HG03575 (cell line): ENCODE data around the gene GCNA.

ENCODE experiments used
- ATAC-seq: cut with Tn5 transposase; IDR thresholded peaks from one replicate; pipeline ENCODE4 v1.9.1; 2021; ENCODE audit not compliant: unreplicated experiment, insufficient number of reproducible peaks, low FRiP score; ENCODE audit errors: extremely low read depth

The GCNA gene, protein sequence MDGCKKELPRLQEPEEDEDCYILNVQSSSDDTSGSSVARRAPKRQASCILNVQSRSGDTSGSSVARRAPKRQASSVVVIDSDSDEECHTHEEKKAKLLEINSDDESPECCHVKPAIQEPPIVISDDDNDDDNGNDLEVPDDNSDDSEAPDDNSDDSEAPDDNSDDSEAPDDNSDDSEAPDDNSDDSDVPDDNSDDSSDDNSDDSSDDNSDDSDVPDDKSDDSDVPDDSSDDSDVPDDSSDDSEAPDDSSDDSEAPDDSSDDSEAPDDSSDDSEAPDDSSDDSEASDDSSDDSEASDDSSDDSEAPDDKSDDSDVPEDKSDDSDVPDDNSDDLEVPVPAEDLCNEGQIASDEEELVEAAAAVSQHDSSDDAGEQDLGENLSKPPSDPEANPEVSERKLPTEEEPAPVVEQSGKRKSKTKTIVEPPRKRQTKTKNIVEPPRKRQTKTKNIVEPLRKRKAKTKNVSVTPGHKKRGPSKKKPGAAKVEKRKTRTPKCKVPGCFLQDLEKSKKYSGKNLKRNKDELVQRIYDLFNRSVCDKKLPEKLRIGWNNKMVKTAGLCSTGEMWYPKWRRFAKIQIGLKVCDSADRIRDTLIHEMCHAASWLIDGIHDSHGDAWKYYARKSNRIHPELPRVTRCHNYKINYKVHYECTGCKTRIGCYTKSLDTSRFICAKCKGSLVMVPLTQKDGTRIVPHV

DNA sequence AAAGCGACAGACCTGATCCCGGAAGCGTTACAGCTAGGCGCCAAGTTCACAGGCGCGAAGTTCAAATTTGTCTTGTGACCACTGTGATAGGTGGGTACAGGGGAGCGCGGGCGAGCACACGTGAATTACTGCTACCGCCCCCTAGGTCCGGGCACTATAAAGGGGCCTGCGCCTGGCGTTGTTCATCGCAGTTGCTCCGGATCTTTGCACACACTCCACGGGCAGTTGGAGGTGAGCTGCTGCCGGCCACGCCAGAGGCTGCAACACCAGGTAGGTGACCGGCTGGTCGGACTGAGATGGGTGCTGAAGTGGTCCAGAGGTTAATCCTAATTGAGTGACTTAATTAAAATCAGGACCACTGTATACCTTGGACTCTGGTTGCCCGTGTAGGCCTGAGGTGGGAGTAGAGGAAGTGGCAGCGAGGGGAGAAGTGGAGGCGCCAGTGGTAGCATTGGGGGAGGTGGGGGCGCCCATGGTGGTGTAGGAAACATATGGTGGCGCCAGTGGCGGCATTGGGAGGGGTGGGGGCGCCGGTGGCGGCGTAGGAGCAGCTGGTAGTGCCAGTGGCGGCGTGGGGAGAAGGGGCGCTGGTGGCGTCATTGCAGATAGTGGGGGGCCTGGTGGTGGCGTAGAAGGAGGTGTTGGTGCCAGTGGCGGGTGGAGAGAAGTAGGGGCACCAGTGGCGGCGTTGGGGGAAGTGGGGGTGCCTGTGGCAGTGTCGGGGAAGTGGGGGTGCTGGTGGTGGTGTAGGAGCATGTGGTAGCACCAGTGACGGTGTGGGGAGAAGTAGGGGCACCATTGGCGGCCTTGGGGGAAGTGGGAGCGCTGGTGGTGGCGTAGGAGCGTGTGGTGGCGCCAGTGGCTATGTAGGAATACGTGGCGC lies at the start of gene GCNA:
Gene GCNA, plus strand, starts transcription at position 185 of the 883 bp plus-strand sequence. CDS start 2,385 bp downstream, outside the sequence.
- ATAC-seq = no peak

DNA sequence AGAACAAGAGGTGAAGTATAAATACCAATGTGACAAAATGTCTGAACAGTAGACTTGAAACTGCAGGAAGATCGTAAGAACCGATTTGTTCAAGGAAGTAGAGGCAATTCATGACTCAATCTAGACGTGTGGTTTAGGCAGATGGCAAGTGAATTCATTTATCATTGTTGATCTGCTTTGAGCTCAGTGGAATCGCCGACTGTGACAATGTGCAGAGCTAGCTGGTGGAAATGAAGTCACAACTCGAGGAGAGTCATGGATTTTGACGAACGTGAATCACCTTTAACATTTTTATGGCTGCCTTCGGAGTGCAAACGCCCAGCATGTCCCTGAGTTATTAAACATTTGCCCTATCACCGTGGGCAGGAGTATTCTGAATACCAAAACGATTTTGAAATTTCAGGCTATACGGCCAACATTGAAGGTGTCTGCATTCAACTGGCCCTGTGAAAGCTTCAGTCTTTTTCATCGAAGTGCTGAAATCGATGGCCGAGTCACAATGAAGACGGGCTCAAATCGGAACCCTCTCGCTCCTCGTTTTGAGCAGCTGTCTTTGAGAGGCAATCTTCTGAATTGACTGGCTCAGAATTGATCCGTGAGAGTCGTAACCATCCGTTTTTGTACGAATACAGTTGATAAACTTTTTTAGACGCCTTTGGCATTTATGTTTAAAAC lies 46.0 kb upstream of the GCNA start:
- ATAC-seq = no peak

DNA sequence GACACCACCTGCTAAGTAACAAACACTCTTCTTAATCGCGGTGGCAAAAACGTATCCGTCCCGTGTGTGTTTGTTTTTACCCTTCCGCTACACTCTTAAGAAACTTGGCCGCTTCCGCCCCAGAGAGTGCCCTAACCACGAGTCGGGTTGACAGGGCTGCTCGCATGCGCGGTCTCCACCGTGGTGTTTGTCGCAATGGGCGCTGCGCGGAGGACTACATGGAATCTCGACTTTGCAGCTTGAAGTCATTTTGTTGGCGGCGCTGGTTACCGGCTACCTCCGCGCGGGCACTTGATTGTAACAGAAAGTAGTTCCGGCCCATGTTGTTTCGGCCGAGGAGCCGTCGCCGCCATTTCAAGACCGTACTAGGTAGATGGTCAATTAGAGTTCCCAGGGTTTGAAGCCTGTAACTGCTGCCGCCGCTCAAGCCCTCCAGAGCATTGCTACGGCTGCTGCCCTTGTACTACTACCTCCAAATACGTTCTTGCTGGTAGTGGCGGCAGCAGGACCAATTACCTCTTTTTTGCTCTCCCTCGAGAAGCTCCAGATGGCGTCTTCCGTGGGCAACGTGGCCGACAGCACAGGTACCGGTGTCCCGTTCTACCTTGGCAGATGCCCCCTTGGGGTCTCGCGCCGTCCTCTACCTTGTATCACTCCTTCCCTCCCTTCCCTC lies 45.3 kb upstream of the GCNA start, which contains the start of gene OGT:
Gene OGT, plus strand, starts transcription at position 352 of the 673 bp plus-strand sequence. Its CDS starts 196 bp downstream, at position 548.
- no peak for ATAC-seq

DNA sequence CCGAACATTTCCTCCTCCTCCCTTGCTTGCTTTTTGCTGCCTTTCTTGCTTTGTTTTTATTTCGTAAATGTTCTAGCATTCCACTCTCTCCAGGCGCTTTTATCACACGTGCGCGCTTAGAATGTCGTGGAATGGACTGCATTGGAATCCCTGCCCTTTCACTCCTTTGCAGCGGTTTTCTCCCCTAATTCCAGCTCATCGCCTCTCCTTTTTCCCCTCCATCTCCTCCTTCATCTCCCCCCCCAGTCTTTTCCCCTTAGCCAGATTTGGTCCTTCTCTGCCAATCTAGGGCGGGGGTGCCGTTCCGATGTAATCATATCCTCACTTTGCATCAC lies 44.8 kb upstream of the GCNA start:
- no peak for ATAC-seq

DNA sequence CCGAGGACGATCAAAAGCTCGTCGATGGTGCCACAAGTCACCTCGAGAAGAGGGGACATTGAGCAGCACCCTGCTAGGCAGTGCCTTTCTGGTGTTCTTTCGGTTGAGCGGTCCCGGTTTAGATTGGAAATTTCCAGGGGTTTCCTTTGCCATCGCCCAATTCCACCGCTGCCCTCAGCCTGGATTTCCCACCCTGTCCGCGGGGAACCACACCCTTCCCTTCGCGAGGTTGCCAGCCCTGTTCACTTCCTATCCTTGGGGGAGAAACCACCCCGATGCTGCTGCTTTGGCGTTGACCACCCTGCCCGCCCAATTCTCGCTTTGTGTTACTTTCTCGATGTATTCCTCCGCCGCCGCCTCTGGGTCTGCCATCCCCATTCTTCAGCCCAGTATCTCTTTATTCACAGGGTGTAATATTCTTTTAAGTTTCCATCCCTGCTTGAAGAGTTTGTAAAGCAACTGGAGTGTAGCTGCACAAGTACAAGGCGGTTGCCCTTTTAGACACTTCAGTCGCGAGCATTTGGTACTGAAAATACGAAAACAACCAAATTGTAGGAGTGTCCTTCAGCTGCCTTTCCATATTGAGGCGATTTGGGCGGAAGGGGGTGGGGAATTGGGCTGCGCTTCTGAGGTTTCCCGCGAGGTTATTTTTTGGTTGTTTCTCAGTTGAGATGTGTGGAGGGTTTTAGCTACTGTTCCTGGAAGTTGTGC lies 44.2 kb upstream of the GCNA start:
- ATAC-seq = no peak

DNA sequence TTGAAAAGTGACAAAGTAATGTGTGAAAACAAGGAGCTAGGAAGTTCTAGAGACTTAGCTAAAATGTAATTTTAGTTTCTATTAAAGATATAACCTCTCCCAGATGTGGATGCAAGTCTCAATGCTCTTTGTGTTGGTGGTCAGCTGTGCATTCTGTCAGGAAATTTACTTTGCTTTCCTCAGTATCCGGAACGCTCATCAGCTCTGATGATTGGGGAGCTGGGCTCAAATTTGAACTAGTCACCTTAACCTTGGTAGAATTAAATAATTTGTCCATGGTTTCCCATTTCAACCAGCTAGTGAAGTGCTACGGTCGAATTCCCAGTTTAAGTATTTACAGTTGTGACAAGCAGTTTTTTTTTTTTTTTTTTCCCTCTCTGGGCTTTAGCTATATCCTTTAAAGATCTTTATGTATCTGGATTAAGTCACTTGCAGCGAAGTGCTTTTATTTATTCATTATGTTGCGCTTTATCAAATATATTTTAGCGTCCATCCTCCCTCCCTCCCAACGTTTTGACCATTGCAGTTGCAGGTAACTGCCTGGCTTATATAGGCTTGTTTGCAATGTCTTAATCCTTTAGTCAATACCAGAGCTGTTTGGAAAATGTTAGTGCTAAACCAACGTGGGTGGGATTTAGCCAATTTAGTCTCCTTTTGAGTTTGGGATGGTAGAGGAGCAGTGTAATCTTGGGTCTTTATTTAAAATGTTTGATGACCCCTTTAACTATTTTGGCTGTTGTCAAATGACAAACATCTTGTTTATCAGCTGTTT lies 43.3 kb upstream of the GCNA start:
- ATAC-seq = no peak

DNA sequence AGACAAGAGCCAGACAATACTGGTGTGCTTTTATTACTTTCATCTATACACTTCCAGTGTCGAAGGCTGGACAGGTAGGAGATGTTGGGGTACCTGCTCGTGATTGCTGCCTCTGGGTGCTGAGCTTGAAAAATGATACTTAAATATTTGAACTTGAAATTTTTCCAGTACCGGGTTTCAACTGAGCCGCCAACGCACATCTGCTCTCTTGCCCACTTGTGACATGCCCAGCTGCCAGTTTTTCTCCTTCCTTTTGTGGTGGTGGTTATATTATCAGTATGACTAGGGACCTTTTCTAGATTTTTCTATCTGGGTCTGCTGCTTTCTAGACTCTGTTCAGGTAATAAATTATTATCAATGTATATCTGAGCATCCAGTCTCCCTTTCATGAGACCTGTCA lies 42.0 kb upstream of the GCNA start:
- ATAC-seq = no peak

DNA sequence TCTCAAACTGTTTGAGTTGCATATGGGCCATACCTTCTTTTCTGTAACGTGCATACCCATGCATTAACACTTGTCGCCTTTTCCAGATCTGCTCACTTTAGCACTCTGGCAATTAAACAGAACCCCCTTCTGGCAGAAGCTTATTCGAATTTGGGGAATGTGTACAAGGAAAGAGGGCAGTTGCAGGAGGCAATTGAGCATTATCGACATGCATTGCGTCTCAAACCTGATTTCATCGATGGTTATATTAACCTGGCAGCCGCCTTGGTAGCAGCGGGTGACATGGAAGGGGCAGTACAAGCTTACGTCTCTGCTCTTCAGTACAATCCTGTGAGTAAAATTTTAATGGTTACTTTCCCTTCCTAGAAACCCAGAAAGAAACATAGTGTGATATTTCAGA lies 40.5 kb upstream of the GCNA start:
- no peak for ATAC-seq

DNA sequence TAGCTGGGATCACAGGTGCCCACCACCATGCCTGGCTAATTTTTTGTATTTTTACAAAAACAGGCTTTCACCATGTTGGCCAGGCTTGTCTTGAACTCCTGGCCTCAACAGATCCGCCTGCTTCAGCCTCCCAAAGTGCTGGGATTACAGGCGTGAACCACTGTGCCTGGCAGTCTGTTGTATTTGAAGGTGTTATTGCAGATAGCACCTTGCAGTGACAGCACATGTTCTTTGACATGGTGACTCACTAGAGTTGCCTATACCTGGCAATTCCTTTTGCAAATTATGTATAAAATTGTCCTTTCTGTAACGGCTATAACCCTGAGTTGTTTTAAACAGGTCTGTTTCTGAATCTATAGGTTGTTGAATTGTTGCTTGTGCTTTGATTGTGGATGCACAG lies 37.4 kb upstream of the GCNA start:
- no peak for ATAC-seq

DNA sequence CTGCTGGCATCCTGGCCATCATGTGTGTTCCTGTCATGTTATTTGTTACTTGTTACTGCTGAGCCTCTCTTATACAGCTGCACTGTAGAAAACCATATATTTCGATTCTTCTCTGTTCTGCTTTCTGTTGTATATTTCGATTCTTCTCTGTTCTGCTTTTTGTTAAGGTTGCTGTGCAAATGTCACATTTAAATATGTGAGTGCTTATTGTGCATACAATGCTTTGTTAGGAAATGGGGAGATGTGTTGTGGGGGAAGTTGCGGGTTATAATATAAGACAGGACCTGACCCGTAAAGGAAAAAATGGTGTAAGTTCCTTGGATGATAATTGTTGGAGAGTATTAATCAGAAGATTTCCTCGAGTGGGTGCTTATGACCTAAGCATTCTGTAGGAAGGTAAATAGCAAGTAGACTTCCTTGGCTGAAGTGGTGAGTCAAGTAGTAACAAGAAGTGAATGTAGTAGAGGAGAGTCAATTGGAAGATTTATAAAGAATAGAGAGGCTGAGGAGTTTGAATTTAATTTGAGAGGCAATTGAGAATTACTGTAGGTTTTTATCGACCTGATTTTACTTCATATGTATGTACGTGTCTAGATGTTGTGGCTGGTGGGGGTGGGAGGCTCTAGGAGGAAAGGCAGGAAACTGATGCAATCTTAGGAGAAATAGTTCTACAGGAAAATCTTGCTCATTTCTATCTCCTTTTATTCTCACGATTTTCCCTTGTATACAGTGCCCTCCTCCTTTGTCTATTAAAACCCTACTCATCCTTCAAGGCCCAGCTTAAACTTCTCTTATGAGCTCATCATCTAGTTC lies 36.8 kb upstream of the GCNA start:
- ATAC-seq = peak; percentile 54

DNA sequence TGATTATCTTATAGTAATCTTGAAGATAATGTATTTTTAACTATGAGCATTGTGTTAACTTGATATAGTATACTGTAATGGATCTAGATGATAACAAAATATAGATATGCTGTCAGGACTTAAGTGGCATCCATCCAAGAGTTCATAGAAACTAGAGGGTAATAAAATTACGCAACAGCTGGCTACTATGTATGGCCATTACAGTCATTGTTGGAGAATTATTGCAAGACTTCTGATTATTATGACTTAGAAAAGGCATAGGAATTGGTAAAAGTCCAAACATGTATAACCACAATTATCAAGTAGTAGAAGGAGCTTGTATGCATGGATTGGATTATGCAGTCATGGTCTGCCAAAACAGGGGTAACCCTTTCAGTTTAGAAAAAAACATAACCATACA lies 35.8 kb upstream of the GCNA start:
- ATAC-seq = no peak

DNA sequence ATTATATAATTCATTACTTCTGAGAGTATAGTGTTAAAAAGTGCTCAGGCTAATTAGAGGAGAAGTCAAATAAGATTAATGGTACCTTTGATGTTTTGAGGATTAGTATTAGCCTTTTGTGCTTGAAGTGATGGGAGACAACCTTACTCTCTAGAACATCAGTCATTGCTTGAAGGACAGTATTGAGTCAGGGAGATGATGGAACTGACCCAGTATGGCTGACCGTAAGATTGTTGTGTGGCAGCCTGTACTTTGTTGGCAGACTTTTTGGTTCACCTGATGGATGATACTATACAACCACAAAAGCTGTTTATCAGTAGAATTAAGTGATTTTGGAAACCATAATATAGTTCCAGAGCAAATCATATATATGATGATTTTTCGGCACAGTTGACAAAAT lies 35.4 kb upstream of the GCNA start:
- no peak for ATAC-seq

DNA sequence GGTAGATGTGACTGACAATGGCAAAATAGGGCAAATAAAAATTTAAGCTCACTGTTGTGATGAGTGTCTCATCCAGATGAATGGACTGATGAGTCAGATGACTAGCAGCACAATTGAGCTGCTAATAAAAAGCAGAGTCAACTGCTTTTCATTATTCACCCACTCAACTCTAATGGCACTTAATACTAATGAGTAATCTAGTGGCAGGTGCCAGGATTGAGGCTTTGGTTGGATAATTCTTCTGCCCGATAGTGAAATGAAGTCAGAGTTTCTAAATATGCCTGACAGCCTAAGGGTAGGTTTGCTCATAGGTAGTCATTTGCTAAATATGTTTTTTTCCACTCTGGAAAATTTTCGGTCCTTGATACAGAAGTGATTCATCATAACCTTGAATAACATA lies 34.9 kb upstream of the GCNA start:
- no peak for ATAC-seq

DNA sequence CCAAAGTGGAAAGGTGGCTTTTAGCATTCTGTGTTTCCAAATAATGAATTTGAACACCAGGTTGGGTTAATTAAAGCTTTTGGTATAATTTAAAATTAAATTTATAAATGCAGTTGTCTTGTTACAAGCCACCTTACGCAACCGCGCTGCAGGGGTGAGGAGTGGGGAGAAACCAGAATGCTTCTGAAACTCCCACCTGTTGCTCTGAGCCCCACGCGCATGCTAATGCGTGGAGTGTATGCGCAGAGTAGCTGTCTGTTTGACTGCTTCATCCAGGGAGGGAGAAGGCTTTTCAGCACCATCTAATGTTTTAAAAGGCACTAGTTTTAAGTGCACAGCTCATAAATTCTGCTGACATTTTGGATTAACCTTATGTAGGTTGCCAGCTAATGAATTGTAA lies 32.9 kb upstream of the GCNA start:
- ATAC-seq = no peak

DNA sequence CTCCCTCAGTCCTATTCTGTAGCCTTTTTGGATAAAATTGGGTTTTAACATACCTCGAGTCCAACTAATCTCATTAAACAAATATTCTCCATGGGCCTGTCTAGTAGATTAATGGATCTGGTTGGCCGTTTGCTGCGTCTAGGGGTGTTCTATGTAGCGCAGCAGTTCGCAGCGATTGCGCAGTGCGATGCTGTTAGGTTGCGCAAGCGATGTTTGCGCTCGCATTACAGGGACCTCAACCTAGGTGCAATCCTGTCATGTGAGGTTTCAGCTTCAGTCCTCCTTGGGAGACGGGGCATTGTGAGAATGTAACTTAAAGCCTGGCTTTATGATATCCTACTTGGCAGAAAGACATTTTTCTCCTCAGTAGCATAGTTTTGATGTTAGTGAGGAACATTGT lies 31.4 kb upstream of the GCNA start:
- no peak for ATAC-seq

DNA sequence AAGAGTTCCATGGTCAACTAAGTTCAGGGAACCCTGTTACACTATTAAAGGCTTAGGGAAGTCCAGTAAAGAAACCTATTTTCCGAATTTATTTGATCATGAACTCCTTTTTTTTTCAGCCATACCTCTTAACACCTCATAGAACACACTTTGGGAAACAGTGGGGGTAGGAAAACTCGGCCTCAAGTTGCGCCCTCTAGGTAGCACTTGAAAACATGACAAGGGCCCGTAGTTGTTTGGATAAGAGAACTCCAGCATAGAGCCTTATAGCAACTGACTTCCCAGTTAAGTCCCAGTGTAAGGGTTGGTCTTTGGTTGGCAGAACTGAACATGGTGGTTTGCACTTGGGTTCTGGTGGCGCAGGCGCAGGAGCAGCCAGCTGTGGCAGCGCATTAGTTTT lies 30.9 kb upstream of the GCNA start:
- no peak for ATAC-seq

DNA sequence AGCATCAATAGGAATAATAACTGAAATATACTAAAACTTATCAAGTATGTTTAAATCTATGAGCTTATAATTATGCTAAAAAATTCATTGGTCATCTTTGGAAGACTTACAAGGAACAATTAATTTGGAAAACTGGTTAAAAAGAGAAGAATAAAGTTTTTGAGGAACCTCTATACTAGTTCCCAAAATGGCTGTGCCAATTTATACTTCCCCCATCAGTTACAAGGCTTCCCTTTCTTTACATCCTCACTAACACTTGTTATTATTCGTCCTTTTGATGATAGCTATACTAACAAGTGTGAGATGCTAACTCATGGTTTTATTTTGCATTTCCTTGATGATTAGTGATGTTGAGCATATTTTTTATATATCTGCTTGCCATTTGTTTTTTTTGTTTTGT lies 28.3 kb upstream of the GCNA start:
- no peak for ATAC-seq
